ENCODE measurements around the gene LARGE1.

DNA sequence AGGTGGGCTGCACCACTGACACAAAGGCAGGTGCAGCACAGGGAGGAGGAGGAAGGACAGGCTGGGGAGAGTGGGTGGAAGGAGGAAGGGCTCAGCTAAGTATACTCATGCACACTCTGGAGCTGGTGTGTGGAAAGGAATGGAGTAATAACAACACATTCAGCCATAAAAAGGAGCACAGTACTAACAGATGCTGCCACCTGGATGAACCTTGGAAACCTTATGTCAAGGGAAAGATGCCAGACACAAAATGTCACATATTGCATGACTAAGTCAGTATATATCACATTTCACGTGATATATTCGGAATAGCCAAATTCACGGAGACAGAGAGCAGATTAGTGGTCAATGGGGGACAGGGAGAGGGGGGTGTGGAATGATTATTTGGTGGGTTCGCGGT, 472.5 kb downstream of the LARGE1 start:
- TF ChIP-seq, protein P1, sequence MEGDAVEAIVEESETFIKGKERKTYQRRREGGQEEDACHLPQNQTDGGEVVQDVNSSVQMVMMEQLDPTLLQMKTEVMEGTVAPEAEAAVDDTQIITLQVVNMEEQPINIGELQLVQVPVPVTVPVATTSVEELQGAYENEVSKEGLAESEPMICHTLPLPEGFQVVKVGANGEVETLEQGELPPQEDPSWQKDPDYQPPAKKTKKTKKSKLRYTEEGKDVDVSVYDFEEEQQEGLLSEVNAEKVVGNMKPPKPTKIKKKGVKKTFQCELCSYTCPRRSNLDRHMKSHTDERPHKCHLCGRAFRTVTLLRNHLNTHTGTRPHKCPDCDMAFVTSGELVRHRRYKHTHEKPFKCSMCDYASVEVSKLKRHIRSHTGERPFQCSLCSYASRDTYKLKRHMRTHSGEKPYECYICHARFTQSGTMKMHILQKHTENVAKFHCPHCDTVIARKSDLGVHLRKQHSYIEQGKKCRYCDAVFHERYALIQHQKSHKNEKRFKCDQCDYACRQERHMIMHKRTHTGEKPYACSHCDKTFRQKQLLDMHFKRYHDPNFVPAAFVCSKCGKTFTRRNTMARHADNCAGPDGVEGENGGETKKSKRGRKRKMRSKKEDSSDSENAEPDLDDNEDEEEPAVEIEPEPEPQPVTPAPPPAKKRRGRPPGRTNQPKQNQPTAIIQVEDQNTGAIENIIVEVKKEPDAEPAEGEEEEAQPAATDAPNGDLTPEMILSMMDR (IDR thresholded peaks at IDR 0.05 in 2 of 3, conservative IDR thresholded peaks at IDR 0.05 in 1 of 3; ENCODE audit: borderline replicate concordance in 1 of 3, insufficient read depth in 1 of 3, low read depth in 2 of 3, low read length in 2 of 3), result no peak
- TF ChIP-seq SRF (IDR thresholded peaks at IDR 0.05; ENCODE audit: low read depth) (no peak), YY1 (IDR thresholded peaks at IDR 0.05; ENCODE audit: extremely low read depth, insufficient replicate concordance, low read depth, low read length) (no peak), ZFX (IDR thresholded peaks at IDR 0.05) (no peak), EZH2 (IDR thresholded peaks at IDR 0.05) (no peak), POLR2AphosphoS5 (IDR thresholded peaks at IDR 0.05; ENCODE audit: low read depth, low read length) (no peak), POLR2A (IDR thresholded peaks at IDR 0.05; ENCODE audit: borderline replicate concordance, extremely low read depth, insufficient read depth, insufficient read length) (no peak), CEBPB (IDR thresholded peaks at IDR 0.05; ENCODE audit: low read depth) (no peak), EZH2phosphoT487 (IDR thresholded peaks at IDR 0.05; ENCODE audit: borderline replicate concordance) (no peak), MAX (IDR thresholded peaks at IDR 0.05) (no peak), SIN3A (IDR thresholded peaks at IDR 0.05; ENCODE audit: low read depth) (no peak)
- TF ChIP-seq, protein P2, sequence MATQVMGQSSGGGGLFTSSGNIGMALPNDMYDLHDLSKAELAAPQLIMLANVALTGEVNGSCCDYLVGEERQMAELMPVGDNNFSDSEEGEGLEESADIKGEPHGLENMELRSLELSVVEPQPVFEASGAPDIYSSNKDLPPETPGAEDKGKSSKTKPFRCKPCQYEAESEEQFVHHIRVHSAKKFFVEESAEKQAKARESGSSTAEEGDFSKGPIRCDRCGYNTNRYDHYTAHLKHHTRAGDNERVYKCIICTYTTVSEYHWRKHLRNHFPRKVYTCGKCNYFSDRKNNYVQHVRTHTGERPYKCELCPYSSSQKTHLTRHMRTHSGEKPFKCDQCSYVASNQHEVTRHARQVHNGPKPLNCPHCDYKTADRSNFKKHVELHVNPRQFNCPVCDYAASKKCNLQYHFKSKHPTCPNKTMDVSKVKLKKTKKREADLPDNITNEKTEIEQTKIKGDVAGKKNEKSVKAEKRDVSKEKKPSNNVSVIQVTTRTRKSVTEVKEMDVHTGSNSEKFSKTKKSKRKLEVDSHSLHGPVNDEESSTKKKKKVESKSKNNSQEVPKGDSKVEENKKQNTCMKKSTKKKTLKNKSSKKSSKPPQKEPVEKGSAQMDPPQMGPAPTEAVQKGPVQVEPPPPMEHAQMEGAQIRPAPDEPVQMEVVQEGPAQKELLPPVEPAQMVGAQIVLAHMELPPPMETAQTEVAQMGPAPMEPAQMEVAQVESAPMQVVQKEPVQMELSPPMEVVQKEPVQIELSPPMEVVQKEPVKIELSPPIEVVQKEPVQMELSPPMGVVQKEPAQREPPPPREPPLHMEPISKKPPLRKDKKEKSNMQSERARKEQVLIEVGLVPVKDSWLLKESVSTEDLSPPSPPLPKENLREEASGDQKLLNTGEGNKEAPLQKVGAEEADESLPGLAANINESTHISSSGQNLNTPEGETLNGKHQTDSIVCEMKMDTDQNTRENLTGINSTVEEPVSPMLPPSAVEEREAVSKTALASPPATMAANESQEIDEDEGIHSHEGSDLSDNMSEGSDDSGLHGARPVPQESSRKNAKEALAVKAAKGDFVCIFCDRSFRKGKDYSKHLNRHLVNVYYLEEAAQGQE (IDR thresholded peaks at IDR 0.05; ENCODE audit: low read depth), result no peak
